Cardiac muscle cell (in vitro differentiated cells and primary cell): ENCODE data around the gene UBE4A. TPM values are rescaled to one million over a fixed set of nuclear protein-coding genes. Genes with fewer than 3 reads are reported as not detected.
A peak's percentile ranks its signal among the peaks of the same experiment; 100 is the strongest.

ENCODE experiments used
- DNase-seq, 2 donors: peaks; one replicate each; pipeline versions ENCODE4 v3.0.0 to v3.0.0-alpha.2; 2010 to 2017; ENCODE audit warnings: low read depth in 1 of 2, low spot score in 1 of 2
- H3K27ac ChIP-seq: fragments of 200-600 bp; sonication (generic); 2 replicates; pipeline ENCODE4 v1.5.1; 2016
- H3K27me3 ChIP-seq: fragments of 200-600 bp; sonication (generic); 2 replicates; pipeline ENCODE4 v1.6.0; 2016; ENCODE audit warnings: control low read depth
- H3K36me3 ChIP-seq: fragments of 200-600 bp; sonication (generic); 2 replicates; pipeline ENCODE4 v1.5.1; 2016; ENCODE audit warnings: control low read depth
- H3K4me1 ChIP-seq: fragments of 200-600 bp; sonication (generic); 2 replicates; pipeline ENCODE4 v1.8.1; 2017; ENCODE audit warnings: low read depth, mild to moderate bottlenecking, mixed run types
- H3K4me3 ChIP-seq: fragments of 200-600 bp; sonication (generic); 2 replicates; pipeline ENCODE4 v1.5.1; 2016; ENCODE audit warnings: mild to moderate bottlenecking
- H3K9me3 ChIP-seq: fragments of 200-600 bp; sonication (generic); 2 replicates; pipeline ENCODE4 v1.5.1; 2017; ENCODE audit warnings: low read depth, mild to moderate bottlenecking, control low read depth
- polyA plus RNA-seq: library from polyadenylated mRNA; unstranded; fragments of >200 nt; fragmentation: Nextera tagmentation; extraction: Ambion mirVana; gene quantifications from 2 replicates; pipeline ENCODE4 v1.2.1, GENCODE V29; 2016
- total RNA-seq: library from RNA; depleted of rRNA; stranded (reverse); fragments of >200 nt; gene quantifications from 2 replicates; pipeline ENCODE4 v1.2.3, GENCODE V29; 2016
- TF ChIP-seq, protein P1 (sequence below): IDR thresholded peaks from 2 replicates; pipeline ENCODE4 v1.5.1; 2012; ENCODE audit warnings: low read depth, mild to moderate bottlenecking, low read length

The UBE4A gene
- total and polyA plus RNA-seq, 2 experiments from 2014 or later = 17.4 to 23.6 TPM

DNA sequence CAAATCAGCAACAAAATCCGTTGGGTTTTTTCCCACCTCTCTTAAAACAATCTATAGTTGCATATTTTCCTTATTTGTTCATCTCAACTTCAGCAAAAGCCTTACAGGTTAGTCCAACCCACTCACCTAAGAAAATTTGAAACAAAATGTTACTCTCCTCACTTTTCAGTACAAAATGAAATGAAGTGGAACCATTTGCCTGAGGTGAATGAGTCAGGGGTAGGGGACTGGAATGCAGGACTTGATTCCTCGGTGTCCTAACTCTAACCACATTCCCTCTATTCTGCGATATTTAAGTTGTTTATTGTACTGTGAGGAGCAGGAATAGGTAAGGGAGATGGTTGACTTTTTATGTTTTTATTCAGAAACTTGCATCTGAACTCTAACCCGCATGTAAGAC, 58.4 kb downstream of the UBE4A start:
- no peak for DNase-seq
- TF ChIP-seq, protein P1, sequence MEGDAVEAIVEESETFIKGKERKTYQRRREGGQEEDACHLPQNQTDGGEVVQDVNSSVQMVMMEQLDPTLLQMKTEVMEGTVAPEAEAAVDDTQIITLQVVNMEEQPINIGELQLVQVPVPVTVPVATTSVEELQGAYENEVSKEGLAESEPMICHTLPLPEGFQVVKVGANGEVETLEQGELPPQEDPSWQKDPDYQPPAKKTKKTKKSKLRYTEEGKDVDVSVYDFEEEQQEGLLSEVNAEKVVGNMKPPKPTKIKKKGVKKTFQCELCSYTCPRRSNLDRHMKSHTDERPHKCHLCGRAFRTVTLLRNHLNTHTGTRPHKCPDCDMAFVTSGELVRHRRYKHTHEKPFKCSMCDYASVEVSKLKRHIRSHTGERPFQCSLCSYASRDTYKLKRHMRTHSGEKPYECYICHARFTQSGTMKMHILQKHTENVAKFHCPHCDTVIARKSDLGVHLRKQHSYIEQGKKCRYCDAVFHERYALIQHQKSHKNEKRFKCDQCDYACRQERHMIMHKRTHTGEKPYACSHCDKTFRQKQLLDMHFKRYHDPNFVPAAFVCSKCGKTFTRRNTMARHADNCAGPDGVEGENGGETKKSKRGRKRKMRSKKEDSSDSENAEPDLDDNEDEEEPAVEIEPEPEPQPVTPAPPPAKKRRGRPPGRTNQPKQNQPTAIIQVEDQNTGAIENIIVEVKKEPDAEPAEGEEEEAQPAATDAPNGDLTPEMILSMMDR = no peak
- Histone ChIP-seq H3K4me3 (no peak overlapping the region), H3K36me3 (no peaks in the 10 kb centered on the region), H3K4me1 (no peaks in the 10 kb centered on the region), H3K27ac (no peak overlapping the region), H3K9me3 (no peaks in the 10 kb centered on the region), H3K27me3 (no peaks in the 10 kb centered on the region)

DNA sequence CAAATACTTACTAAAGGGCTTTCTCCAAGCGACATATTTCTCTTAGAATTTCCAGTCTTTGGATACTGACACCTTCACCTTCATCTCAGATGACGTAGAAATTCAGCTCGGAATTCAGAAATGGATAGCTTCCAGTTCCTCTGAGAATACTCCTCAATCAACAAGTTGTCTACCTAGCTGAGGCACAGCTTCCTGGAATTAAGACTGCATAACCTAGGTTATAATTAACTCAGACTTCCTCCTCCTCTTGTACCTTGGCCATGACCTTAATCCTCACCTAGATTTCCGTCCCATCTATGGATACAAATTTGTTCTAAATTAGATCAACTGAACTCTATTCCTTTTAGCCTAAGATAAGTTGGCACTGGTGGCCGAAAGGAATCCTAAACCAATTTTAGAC, 59.4 kb downstream of the UBE4A start:
- TF ChIP-seq, protein P1 = no peak
- H3K9me3 ChIP-seq = no peaks in the 10 kb centered on the region
- no peak overlapping the region for H3K4me3 ChIP-seq

DNA sequence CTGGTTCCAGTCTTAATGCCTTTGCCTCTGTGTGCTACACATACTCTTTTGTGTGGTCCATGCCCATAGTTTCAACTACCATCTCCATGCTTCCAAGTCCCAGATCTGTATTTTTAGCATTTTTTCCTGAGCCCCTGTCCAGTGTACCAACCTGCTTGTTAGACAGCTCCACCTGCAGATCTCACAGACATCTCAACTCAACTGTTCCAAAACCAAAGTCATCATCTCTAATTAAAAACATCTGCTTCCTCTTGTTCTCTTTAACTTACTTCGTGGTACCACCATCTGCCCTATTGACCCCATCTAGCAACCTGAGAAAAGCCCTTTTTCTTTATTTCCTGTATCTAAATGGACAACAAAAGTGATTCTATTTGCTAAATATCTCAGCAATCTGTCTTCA, 68.3 kb downstream of the UBE4A start:
- TF ChIP-seq, protein P1 = no peak
- Histone ChIP-seq H3K9me3 (no peaks in the 10 kb centered on the region), H3K27ac (no peak overlapping the region), H3K4me3 (no peak overlapping the region), H3K27me3 (no peaks in the 10 kb centered on the region), H3K4me1 (no peaks in the 10 kb centered on the region), H3K36me3 (no peaks in the 10 kb centered on the region)
- DNase-seq = no peak

More for the DNA sequence above, 59.4 kb downstream of the UBE4A start:
- no peaks in the 10 kb centered on the region for H3K27me3 ChIP-seq
- no peak for DNase-seq
- no peaks in the 10 kb centered on the region for H3K36me3 ChIP-seq
- H3K4me1 ChIP-seq = no peaks in the 10 kb centered on the region
- H3K27ac ChIP-seq = no peak overlapping the region

DNA sequence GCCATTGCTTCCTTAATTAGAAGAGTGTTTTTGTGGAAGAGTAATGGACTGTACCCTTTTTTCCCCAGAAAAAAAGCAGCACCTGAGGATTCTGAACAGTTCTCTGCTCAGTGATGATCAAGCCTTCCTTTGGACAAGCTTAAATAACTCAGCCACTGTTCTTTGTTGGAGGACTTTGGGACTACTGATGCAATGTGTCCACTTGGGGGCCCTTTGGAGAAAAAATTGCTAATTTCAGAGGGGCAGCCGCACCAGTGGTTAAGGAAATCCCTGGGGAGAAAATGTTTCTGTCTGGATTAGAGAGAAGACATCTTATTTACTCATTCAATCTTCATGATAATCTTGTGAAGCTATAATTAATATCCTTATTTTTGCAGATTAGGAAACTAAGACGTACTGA, 71.6 kb downstream of the UBE4A start:
- Histone ChIP-seq H3K27me3 (no peaks in the 10 kb centered on the region), H3K36me3 (no peaks in the 10 kb centered on the region), H3K27ac (no peak overlapping the region), H3K4me3 (no peak overlapping the region), H3K4me1 (peaks cover 6% of the 10 kb centered on the region), H3K9me3 (no peaks in the 10 kb centered on the region)
- TF ChIP-seq, protein P1 = peak; percentile 5
- no peak for DNase-seq

DNA sequence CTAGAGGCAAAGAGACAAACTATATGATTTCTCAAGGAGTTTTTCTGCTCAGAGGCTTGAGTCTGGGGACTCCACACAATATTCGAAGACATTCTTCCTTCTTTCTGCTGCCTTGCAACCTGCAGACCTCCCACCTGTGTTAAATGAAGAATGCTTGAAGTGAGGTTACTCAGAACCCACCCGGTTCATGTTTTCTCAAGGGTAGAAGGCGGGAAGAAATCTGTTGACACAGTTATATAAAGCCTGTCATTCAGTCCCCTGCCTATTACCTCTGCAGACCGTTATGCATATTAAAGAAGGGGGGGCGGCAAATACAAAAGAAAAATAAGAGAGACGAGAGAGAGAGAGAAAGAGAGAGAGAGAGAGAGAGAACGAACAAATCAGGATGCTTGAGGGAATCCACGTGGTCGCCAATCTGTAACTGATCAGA, 74.7 kb downstream of the UBE4A start:
- TF ChIP-seq, protein P1 = no peak
- no peaks in the 10 kb centered on the region for H3K36me3 ChIP-seq
- no peak overlapping the region for H3K27ac ChIP-seq
- peaks cover 15% of the 10 kb centered on the region for H3K4me1 ChIP-seq
- H3K27me3 ChIP-seq = no peaks in the 10 kb centered on the region
- peak overlapping the region; percentile 99 for H3K4me3 ChIP-seq
- H3K9me3 ChIP-seq = no peaks in the 10 kb centered on the region
- peak in 1 of 2 donors; percentile 48 for DNase-seq
